HG03457 (cell line): ENCODE results near the gene PDE7B.

ENCODE experiments used
- ATAC-seq: cut with Tn5 transposase; IDR thresholded peaks from one replicate; pipeline ENCODE4 v1.9.1; 2021; ENCODE audit warnings: moderate number of reproducible peaks; ENCODE audit not compliant: unreplicated experiment

PDE7B gene

DNA sequence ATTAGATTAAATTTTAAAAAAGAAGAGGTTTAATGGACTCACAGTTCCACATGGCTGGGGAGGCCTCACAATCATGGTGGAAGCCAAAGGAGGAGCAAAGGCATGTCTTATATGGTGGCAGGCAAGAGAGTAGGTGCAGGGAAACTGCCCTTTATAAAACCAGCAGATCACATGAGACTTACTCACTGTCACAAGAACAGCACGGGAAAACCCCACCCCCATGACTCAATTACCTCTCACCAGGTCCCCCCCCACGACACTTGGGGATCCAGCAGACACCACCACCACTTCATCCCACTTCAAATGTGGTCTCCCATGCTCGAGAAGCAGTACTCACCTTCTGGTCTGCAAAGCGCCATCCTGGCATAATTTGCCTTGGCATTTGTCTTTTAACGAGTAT lies 374.0 kb downstream of the PDE7B start:
- ATAC-seq, result no peak

DNA sequence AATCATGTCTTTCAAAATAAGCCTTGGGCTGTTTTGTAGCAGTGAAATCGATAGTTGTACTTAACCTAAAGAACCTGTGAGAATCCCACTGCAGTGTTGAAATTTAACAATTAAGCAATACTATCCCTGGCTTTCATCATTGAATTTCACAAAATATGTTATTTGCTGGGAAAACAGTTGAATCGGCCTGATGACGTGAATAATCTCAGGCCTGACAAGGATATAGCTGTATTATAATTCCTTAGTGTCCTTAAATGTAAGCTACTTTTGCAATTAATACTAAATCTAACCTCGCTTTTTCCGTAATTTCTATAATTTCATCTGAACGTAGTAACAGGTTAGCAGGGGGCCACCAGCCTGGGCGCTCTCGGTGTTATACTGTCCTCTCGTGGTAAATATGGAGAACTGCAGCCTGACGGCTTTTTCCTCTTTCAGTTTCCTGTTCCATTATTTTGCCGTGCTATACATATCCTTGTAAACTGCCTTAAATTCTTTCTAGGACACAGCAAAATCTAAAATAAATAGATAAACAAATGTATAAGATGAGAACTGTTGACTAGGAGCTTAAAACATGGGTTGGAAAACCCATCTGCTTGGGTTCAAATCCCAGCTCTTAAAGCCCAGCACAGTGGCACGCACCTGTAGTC lies 374.6 kb downstream of the PDE7B start:
- ATAC-seq, result peak; percentile 63

DNA sequence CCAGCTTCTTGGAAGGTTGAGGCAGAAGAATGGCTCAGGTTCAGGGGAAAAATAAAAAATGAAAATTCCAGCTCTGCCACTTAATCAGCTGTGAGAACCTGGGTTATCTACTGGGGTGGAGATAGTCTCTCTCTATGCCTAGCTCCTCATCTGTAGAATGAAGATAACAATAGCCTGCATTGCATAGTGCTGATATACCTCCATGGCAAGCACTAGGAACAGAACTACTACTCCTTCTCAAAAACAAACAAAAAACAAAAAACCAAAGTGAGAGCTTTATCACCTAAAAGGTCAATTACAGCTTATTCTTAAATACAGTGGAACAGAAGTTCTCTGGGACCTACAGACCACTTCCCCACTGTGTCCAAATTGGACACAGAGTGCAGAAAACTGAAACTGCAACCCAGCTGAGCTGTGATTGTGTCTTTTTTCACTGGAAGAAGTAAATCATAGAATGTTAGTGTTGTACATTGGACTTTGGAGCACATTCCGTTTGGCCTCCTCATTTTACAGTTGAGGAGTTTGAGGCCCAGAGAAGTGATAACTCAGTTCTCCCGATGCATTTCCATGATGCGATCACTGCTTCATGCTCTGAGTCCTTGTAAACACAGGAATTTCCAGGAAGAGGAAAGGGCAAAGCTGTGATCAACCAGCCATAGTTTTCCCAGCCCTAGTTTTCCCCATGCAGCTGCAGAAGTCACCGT lies 375.3 kb downstream of the PDE7B start:
- no peak for ATAC-seq

DNA sequence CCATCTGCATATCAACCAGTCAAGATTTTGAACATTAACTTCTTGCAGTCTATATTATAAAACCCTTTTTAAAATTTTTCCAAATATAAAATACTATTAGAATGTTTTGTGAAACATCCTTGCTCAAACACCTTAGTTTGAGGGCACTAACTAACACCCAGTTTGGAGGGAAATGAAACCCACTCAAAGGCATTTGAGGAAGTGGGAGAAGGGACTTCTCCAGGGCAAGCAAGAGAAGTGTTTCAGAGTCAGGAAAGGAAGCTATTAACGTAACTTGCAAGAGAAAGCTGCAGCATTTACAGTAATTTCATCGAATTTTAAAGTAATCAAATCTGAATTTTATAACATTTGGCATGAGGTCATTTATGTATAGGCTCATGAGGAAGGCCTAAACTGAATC lies 377.3 kb downstream of the PDE7B start:
- no peak for ATAC-seq

DNA sequence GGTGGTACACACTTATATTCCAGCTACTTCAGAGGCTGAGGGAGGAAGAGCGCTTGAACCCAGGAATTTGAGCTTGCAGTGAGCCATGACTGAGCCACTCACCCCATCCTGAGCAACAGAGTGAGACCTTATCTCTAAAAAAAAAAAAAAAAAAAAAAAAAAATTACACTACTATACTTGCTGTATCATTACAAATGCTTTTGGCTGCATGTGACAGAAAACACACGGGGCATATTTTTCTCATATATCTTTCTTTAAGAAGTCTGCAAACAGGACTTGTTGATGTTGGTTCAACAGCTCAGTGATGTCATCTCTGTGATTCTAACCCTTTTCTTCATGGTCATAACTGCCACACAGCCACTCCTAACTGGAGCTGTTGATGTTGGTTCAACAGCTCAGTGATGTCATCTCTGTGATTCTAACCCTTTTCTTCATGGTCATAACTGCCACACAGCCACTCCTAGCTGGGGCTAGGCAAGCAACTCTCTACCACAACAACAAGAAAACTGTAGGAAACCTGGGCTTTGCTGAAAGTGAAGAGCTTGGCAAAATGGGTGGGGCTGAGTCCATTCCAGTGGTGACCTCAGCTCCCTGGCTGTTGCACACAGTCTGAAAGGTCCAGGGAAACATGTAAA lies 378.8 kb downstream of the PDE7B start:
- no peak for ATAC-seq

DNA sequence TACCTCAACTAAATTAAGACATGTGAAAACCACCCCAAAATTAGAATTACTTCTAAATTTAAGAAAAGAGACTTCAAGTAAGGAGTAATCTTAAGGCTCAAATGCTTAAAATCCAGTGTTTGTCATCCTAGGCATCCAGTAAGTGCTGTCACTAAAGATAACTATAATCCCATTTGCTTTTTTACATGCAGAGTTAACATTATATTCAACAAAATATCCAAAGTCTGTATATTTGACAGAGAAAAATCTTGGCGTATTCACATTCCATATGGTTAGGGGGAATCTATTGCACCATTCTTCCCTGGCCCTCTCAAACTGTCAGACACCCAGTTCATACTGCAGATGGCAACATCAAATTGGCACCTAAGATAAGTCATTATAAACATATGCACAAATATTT lies 381.2 kb downstream of the PDE7B start:
- ATAC-seq, result no peak

DNA sequence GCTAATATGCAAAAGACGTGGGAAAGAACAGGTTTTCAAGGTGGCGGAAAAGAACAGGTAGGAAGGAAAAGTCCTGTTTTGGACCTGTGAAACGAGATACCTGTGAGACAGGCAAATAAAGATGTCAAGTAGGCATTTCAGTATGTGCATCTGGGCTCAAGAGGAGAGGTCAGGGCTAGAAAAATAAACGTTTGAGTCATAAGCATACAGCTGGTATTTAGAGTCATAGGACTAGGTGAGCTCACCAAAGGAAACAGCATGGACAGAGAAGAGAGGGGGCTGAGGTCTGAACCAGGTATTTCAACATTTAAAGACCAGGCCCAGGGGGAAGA lies 383.7 kb downstream of the PDE7B start:
- ATAC-seq, result no peak

DNA sequence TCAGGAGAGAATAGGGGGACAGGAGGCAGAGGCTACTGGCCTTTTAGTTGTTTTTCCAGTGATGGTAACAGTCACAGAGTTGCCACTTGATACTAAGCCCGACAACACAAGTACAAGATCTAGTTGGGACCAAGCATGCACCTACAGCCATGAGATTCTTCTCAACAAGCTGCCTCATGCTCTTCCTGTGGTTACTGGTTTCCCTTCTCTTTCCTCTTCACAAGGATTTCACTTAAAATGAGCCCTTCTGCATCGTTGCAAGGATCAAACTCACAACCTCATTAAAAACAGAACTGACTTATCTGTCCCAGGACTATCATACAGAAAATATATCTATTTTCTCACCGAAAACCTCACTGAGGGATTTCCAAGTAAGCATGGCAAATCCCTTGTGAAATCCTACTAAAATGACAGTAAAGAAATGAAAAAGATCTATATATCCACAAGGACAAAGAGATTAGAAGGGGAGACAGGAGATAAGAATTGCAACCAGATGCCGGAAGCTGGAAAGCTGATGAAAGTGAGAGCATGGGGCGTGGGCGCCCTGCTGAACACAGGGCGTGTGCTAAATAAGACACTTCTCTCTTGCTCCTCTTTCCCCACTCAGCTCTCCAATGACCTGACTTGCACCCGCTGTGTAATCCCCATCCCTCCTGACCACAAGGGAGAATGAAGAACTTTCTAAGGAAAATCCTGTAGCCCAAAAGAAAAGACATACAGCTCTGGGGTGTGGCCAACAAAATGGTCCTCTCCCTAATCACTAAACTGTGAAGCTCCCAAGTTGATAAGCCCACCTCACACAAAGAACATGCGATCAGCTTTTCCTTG lies 385.2 kb downstream of the PDE7B start:
- no peak for ATAC-seq

DNA sequence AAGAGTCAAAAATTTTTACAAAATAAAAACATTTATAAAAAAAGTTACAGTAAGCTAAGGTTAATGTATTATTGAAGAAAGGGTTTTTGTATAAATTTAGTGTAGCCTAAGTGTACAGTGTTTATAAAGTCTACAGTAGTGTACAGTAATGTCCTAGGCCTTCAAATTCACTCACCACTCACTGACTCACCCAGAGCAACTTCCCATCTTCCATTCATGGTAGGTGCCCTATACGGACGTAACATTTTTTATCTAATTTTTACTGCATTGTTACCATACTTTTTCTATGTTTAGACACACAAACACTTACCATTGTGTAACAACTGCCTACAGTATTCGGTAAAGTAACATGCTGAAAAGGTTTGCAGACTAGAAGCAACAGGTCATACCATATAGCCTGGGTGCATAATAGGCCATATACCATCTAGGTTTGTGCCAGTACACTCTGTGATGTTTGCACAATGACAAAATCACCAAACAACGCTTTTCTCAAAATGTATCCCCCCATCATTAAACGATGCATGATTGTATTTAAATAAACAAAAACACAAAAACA lies 392.6 kb downstream of the PDE7B start:
- ATAC-seq, result no peak
